Suprapubic skin (tissue), 3 donors: ENCODE measurements around the gene ATG16L2.

ENCODE experiments used
- POLR2AphosphoS5 ChIP-seq, 3 donors: sonication (generic); formaldehyde crosslinking; IDR thresholded peaks; one replicate each; pipeline ENCODE4 v1.6.1; 2017; ENCODE audit warnings: antibody characterized with exemption in 3 of 3
- TF ChIP-seq, protein P1 (sequence below), 2 donors: fragments of 200-600 bp in 1 of 2; fragments of 450-650 bp in 1 of 2; sonication (generic) in 1 of 2; IDR thresholded peaks; one replicate each; pipeline ENCODE4 v1.5.1; 2016 to 2019; ENCODE audit warnings: antibody characterized with exemption in 2 of 2, mild to moderate bottlenecking in 1 of 2, moderate library complexity in 1 of 2

- TF ChIP-seq, protein P1, sequence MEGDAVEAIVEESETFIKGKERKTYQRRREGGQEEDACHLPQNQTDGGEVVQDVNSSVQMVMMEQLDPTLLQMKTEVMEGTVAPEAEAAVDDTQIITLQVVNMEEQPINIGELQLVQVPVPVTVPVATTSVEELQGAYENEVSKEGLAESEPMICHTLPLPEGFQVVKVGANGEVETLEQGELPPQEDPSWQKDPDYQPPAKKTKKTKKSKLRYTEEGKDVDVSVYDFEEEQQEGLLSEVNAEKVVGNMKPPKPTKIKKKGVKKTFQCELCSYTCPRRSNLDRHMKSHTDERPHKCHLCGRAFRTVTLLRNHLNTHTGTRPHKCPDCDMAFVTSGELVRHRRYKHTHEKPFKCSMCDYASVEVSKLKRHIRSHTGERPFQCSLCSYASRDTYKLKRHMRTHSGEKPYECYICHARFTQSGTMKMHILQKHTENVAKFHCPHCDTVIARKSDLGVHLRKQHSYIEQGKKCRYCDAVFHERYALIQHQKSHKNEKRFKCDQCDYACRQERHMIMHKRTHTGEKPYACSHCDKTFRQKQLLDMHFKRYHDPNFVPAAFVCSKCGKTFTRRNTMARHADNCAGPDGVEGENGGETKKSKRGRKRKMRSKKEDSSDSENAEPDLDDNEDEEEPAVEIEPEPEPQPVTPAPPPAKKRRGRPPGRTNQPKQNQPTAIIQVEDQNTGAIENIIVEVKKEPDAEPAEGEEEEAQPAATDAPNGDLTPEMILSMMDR (IDR thresholded peaks at IDR 0.05): no peak
- TF ChIP-seq POLR2AphosphoS5 (IDR thresholded peaks at IDR 0.05): no peak
Measured at GRCh38 chr11:72807021-72807693, 7.1 kb upstream of the ATG16L2 start.
